AML-193 (cell line): ENCODE data around the gene FBXO46.

Source experiments
- DNase-seq, 2 experiments: peaks; one replicate each; lab custom pipeline; 2025; lab: John Stamatoyannopoulos, UW

FBXO46 gene

GRCh38 chr19:45730368-45731288, at the start of gene FBXO46:
Gene FBXO46 (minus strand): TSS chr19:45730896. CDS start chr19:45713495, 17,401 bp downstream.
- DNase-seq: peak; percentile 97 to 98

DNA sequence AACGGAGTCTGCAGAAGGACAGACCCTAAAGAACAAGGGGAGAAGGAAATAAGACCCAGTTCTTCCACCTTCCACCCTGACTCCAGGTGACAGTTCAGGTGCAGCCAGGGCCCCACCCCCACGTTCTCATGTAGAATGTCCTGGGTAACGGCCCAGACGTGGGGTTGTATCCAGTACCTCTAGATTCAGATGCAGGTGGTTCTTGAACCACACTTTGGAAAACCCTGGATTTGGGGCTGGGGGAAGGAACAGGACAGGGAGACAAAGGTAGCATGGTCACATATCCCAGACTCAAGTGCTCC, 49.4 kb upstream of the FBXO46 start:
- DNase-seq: no peak

DNA sequence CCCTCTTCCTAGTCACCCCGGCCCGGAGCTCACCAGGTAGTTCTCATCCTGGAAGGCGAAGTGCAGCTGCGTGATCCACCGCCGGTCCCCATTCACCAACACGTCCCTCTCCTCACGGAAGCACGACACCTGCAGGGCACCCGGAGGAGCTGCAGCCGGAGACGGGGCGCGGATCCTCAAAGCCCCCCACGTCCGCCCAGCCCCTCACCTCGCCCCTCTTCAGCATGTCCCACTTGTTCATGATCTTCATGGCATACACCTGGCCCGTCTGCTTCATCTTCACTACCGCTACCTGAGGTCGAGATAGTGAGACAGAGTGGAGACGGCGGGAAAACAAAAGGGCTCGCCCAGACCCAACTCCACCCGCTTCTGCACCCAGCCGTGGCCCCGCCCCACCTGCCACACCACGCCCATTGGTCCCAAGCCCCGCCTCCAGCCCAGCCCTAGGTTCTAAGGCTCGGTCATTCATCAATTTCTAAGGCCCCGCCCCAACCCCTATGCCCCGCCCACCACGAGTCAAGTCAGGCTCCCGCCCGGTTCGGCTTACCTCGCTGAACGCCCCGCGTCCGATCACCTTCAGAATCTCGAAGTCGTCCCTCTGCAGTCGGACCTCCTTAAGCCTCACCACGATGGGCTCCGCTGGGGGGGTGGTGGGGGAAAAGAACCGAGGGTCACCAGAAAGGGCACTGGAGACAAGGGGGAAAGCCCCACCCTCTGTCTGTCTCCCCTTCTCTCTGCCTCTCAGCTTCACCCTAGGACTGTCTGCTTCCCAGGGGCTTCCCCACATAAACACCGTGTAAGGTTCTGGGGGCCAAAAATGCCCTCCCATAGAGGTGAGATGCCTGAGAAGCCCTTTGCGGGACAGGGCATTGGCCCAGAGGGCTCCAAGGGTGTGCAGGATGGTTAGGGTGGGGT, 48.8 kb upstream of the FBXO46 start:
- DNase-seq: no peak

DNA sequence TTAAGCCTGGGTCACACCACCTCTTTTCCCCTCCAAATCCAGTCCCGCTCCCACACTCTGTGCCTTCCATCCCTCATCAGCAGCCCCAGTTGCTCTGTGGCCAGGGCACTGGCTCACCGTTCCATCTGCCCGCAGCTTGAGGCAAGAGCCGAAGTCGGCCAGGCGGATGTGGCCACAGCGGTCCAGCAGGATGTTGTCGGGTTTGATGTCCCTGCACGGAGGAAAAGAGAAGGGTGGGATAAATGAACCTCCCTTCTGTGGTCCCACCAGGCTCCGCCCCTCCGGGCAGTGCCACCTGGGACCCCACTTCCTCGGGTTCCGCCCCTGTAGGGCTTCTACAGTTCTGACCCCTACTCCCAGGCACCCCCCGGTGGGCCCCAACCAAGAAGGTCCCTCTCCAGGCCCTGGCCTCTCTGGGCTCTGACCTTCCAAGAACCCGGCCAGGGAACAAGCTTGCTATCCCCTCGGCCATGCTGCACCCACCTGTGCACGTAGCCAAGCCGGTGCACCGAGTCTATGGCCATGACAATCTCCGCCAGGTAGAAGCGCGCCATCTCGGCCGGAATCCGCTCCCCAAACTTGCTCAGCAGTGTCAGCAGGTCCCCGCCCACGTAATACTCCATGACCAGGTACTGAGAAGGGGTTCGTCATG, 47.4 kb upstream of the FBXO46 start:
- DNase-seq: no peak

DNA sequence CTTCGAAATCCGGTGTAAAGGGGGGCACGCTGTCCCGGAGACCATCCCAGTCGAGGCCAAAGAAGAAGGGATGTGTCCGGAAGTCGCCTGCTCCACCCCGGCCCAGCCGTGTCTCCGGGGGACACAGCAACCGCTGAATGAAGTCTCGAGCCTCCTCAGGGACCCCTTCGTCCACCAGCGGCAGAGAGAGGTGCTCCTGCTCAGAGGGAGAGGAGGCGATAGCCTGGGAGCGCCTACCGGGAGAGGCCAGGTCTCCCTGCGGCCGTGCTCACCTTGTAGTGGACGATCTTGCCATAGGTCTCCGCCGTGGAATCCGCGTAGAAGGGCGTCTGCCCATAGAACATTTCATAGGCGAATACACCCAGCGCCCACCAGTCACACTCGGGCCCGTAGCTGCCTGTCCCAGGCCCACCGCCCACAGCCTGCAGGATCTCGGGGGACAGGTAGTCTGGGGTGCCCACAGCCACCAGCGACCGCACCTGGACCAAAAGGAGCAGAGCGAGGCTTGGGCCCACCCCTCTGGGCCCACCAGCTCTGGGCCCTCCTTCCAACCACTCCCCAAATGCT, 46.8 kb upstream of the FBXO46 start:
- no peak for DNase-seq

DNA sequence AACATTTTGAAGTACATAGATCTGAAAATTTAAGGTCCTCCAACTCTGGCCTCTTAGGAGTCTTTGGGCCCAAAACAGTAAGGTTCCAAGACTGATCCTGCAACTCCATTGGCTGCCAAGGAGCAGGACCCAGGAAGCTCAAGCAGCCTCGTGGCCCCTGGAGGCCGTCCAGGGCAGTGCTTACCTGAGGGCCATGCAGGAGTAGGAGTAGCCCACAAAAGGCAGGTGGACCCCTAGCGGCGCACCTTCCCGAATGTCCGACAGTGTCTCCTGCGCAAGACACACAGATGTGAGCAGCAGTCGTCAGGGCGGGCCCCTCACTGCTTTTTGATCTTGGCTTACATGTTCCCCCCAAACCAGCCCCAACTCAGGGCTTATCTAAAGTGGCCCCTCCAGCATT, 44.1 kb upstream of the FBXO46 start:
- no peak for DNase-seq

DNA sequence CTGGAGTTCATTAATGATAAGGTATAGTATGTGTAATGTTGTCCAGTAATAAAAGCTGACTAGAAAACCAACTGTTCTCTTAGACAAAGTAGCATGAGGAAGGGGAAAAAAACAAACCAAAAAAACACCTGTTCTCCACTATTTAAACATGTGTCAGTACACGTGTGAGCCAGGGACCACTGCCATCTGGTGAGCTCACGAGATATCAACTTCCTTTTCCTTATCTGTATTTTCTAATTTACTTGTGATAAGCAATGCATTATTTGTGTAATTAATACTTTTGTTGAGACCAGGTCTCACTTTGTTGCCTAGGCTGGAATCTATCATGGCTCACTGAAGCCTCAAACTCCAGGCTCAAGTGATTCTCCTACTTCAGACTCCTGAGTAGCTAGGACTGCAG, 42.7 kb upstream of the FBXO46 start:
- DNase-seq: no peak

GRCh38 chr19:45772912-45773311, 42.2 kb upstream of the FBXO46 start:
- DNase-seq: no peak

- DNase-seq: no peak
Measured at GRCh38 chr19:45772130-45772840, 41.6 kb upstream of the FBXO46 start.

DNA sequence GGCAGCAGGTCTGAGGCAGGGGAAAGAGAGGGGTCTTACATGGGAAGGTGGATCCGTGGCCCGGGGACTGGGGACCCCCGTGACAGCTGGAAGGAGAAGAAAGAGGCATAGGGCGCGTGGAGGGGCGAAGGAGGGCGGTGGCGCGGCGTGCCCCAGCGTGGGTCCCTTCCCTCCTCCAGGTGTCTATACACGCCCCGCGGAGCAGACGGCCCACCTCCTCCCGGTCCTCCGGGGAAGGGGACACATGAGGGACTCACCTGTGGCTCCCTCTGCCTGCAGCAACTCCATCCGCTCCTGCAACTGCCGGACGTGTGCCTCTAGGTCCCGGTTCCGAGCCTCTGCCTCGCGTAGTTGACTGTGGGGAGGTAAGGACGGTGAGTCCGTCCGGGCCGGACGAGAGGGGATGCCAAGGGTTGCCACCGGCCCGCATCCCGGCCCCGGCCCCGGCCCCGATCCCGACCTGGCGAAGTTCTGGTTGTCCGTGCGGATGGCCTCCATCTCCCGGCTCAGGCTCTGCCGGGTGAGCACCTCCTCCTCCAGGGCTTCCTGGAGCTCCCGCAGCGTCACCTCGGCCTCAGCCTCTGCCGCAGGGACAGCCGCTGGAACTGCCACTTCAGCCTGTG, 40.7 kb upstream of the FBXO46 start:
- no peak for DNase-seq

DNA sequence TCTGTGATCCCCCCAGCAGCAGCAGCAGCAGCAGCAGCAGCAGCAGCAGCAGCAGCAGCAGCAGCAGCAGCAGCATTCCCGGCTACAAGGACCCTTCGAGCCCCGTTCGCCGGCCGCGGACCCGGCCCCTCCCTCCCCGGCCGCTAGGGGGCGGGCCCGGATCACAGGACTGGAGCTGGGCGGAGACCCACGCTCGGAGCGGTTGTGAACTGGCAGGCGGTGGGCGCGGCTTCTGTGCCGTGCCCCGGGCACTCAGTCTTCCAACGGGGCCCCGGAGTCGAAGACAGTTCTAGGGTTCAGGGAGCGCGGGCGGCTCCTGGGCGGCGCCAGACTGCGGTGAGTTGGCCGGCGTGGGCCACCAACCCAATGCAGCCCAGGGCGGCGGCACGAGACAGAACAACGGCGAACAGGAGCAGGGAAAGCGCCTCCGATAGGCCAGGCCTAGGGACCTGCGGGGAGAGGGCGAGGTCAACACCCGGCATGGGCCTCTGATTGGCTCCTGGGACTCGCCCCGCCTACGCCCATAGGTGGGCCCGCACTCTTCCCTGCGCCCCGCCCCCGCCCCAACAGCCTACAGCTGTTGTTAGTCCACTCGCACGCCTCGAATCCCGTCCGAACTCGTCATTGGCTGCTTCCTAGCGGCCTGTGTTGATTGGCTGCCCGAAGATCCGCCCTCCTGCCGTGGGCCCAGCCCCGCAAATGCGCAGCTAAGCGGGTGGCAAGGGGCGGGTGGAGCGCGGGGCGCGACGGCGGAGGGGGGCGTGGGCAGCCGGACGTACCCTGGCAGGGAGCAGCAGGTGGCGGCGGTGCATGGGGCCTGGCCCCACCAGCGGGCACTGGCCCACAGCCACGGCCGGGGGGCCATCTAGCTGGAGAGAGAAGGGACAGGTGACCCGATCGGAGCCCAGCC, 39.8 kb upstream of the FBXO46 start:
- peak; percentile 67 to 68 for DNase-seq

GRCh38 chr19:45769821-45770191, 39.1 kb upstream of the FBXO46 start:
- no peak for DNase-seq

DNA sequence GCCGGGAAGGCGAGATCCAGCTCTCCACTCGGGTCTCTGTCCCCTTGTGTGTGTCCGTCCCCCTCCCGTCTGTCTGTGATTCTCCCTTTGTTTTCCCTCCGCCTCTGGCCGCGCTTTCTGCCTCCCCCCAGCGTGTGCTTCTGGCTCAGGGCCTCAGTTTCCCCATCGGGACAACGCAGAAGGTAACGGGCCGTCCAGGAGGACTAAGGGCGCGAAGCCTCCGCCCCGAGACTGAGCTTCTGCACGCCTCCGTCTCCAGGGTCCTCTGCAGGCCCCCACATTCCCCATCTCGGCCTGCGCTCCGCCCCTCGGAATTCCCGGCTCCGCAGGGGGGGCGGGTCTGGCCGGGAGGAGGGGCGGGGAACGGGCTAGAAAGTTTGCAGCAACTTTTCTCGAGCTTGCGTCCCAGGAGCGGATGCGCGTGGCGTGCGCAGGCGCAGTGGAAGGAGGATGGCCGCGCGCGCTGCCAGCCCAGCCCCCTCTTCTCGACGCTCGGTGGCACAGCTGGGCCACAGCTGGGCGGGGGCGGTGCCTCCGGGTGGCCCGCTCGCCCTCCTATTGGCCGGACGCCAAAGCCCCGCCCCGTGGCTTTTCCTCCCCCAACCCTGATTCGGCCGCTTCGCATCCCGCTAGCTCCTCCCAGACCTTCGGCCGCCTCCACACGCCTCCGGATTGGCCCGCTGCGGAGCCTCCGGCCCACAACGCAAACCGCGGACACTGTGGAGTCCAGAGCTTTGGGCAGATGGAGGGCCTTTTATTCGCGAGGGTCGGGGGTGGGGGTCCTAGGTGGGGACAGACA, 38.5 kb upstream of the FBXO46 start, which contains the start of gene SIX5:
Gene SIX5 (minus strand): TSS at position 269 of the 799 bp plus-strand sequence. CDS start 408 bp downstream, outside the sequence.
- peak; percentile 59 to 68 for DNase-seq

DNA sequence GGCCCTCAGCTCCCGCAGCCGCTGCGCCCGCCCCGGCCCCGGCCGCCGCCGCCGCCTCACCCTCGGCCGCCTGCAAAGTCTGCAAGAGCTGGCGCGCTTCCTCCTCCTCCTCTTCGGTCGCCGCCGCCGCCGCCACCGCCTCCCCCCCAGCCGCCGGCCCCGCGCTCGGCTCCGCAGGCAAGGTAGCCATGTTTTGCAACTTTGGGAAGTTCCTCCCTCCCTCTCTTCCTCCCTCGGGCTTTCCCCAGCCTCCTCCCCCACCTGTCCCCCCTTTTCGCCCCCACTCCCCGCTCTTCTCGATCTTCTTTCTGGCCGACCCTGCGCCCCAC, 37.9 kb upstream of the FBXO46 start:
- DNase-seq: peak in 1 of 2 experiments; percentile 20

DNA sequence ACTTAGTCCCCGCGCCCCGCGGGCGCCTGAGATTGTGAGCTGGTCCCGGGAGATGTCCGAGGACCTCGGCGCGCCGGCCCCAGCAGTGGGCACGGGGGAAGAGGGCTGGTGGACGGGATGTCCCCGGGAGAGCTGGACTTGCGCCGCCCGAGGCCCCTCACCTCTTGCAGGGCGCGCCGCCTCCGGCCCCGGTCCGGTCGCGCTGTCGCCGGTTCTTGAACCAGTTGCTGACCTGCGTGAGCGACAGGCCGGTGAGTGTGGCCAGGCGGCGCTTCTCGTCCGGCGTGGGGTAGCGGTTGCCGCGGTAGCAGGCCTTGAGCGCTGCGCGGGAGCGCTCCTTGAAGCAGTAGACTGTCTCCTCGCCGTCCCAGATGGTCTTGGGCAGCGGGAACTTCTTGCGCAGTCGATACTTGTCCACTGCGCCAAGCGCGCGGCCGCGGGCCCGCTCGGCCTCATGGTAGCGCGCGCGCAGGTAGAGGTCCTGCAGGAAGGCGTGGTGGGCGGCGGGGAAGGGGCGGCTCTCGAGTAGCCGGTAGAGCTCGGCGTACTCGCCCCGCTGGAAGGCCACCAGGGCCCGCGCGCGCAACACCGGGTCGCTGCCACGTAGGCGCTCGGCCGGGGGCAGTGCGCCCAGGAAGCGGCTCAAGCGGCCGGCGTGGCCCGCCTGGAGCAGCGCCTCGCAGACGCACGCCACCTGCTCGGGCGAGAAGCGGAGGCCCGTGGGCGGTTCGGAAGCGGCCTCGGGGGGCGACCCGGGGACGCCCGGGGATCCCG, 37.4 kb upstream of the FBXO46 start:
- no peak for DNase-seq

DNA sequence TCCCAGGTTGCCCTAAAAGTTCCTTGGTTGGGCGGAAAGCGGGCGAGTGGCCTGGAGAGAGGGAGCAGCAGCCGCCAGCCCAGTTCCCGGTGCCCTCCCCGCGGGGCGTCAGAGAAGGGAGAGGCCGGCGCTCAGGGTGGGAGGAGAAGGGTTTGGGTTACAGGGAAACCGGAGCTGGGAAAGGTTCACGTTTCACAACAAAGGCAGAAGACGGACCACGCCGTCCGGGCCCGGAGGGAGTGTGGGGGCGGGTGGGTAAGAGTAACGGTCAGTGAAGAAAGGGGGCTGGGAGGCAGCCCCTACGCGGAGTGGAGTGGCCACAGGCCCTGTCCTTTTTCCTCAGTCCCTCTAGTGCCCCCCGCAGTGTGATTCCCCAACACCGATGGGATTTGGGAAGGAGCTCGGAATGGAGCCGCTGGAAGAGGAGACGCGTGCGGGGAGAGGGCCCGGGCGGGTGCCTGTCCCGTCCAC, 36.7 kb upstream of the FBXO46 start:
- DNase-seq: no peak

DNA sequence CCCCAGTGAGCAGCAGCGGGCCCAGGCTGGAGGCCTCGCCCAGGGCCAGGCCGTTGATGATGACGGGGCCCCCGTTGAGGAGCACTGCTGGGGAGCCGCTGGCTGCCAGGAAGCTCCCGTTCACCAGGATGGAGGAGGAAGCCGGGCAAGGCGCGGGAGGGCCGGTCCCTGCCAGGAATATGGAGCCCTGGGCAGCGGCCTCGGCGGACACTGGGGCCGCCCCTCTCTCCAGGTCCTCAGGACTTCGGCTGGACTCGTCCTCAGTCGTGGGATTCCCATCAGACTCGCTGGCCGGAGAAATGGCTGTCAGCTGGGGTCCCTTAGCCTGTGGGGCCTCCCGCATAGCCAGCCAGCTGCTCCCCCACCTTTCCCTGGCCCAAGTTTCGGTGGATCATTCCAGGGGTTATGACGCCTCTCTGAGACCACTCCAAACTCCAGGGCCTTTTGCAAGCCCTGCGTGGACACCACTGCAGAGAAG, 36.2 kb upstream of the FBXO46 start:
- no peak for DNase-seq

GRCh38 chr19:45766296-45766868, 35.7 kb upstream of the FBXO46 start:
- no peak for DNase-seq
